ENCODE data around the gene TTLL6.
A peak's percentile ranks its signal among the peaks of the same experiment; 100 is the strongest.

TTLL6 gene

GRCh38 chr17:48791128-48792032 lies 25.6 kb downstream of the TTLL6 start (continued):
- TF ChIP-seq ZNF138 (tag by site-specific recombination; IDR thresholded peaks at IDR 0.05; ENCODE audit: borderline replicate concordance) (no peak), ZNF24 (tag by site-specific recombination; IDR thresholded peaks at IDR 0.05) (no peak), ZNF473 (tag by site-specific recombination; IDR thresholded peaks at IDR 0.05) (no peak), ZNF366 (tag by site-specific recombination; conservative IDR thresholded peaks at IDR 0.05) (no peak), ZNF654 (tag by site-specific recombination; IDR thresholded peaks at IDR 0.05; ENCODE audit: low read depth) (peak; percentile 89), ZNF112 (tag by site-specific recombination; IDR thresholded peaks at IDR 0.05) (no peak), ZNF530 (tag by site-specific recombination; IDR thresholded peaks at IDR 0.05; ENCODE audit: low read depth) (no peak), ELK4 (IDR thresholded peaks at IDR 0.05; ENCODE audit: borderline replicate concordance, low read depth, low read length) (no peak)

DNA sequence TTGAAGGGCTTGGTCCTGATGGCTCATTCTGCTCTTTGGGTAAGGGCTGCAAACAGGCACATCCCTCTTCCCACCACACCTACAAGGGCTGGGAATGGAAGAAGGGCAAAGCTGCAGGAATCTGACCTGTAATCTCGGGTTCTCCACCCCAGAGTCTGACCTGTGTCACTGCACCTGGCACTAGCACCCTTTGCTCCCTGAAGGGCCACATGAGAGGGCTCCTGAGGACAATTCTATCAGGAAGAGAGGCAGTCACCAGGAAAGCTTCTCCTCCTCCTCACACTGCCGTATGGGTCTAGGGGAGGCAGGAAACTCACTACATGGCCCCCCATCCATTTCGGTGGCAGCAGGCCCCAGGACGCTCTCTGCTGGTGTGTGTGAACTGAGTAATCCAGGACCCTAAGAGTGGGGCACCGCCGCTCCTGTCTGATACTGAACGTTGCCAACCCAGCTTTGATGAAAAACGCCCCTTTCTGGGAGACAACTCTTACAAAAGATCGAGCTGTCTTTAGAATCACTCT lies 26.4 kb downstream of the TTLL6 start:
- TF ChIP-seq, protein P1, sequence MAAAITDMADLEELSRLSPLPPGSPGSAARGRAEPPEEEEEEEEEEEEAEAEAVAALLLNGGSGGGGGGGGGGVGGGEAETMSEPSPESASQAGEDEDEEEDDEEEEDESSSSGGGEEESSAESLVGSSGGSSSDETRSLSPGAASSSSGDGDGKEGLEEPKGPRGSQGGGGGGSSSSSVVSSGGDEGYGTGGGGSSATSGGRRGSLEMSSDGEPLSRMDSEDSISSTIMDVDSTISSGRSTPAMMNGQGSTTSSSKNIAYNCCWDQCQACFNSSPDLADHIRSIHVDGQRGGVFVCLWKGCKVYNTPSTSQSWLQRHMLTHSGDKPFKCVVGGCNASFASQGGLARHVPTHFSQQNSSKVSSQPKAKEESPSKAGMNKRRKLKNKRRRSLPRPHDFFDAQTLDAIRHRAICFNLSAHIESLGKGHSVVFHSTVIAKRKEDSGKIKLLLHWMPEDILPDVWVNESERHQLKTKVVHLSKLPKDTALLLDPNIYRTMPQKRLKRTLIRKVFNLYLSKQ (tag by site-specific recombination; IDR thresholded peaks at IDR 0.05; ENCODE audit: borderline replicate concordance): no peak
- TF ChIP-seq TRIM28 (IDR thresholded peaks at IDR 0.05; ENCODE audit: borderline replicate concordance, low read length) (no peak; the same call in 1 of the 2 replicates), ZNF140 (tag by site-specific recombination; IDR thresholded peaks at IDR 0.05) (no peak), ZNF76 (tag by site-specific recombination; IDR thresholded peaks at IDR 0.05; ENCODE audit: borderline replicate concordance, low read depth) (no peak), ZNF394 (tag by site-specific recombination; IDR thresholded peaks at IDR 0.05; ENCODE audit: borderline replicate concordance) (no peak), ZNF555 (tag by site-specific recombination; conservative IDR thresholded peaks at IDR 0.05) (no peak), ZNF335 (tag by site-specific recombination; conservative IDR thresholded peaks at IDR 0.05) (0 out of 2 replicates have a peak, but pooled peaks have one; percentile 43), ZNF626 (tag by site-specific recombination; IDR thresholded peaks at IDR 0.05) (no peak)
- TF ChIP-seq, protein P2, sequence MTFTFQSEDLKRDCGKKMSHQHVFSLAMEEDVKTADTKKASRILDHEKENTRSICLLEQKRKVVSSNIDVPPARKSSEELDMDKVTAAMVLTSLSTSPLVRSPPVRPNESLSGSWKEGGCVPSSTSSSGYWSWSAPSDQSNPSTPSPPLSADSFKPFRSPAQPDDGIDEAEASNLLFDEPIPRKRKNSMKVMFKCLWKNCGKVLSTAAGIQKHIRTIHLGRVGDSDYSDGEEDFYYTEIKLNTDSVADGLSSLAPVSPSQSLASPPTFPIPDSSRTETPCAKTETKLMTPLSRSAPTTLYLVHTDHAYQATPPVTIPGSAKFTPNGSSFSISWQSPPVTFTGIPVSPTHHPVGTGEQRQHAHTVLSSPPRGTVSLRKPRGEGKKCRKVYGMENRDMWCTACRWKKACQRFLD (tag by site-specific recombination; IDR thresholded peaks at IDR 0.05): no peak
- H3K4me3 ChIP-seq (ENCODE audit: low read depth, low read length): no peak overlapping the region
- H3K36me3 ChIP-seq (ENCODE audit: control insufficient read depth in 2 of 2, insufficient read depth in 1 of 2, low read length in 2 of 2): no peaks in the 10 kb centered on the region
- H3K4me1 ChIP-seq (ENCODE audit: control insufficient read depth, insufficient read depth, low read length): no peaks in the 10 kb centered on the region
- ChIA-PET CTCF (interaction anchor here (0.6 to 14.1 kb wide), 56 partner anchors 8 to 766 kb away, joined by 3 to 299 read pairs (median 4); partner anchors contain the start of genes ATP5MC1, HOXB13, HOXB9 and PRAC1), POLR2A (interaction anchor here (0.5 to 1.3 kb wide), 3 partner anchors 27 to 112 kb away, joined by 3 to 8 read pairs (median 5); no protein-coding TSS in a partner anchor)
- no peaks in the 10 kb centered on the region for H3K9me3 ChIP-seq (ENCODE audit: control insufficient read depth, insufficient read depth, low read depth, low read length)
- H3K27ac ChIP-seq (ENCODE audit: extremely low read depth, low read depth, low read length): no peak overlapping the region

DNA sequence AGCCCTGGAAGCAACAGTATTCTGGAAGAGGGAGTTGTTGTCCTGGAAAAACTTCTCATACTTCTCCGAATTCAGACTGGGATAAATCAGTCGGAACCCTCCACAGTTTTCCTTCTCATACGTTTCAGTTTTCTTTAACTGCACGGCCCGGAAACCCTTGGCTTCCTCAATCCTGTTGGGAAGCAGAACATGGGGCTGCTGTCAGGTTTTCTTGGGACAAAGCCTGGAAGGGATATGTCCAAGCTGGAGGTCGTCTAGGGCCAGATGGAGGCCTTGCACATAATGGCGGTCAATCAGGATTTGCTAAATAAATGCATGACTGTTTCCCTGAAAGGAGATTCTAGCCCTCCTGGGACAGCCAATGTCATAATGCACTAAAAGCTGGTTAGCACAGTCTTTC lies 29.2 kb downstream of the TTLL6 start:
- Histone ChIP-seq H3K4me1 (ENCODE audit: control insufficient read depth, insufficient read depth, low read length) (no peaks in the 10 kb centered on the region), H3K36me3 (ENCODE audit: control insufficient read depth in 2 of 2, insufficient read depth in 1 of 2, low read length in 2 of 2) (no peaks in the 10 kb centered on the region), H3K9me3 (ENCODE audit: control insufficient read depth, insufficient read depth, low read depth, low read length) (no peaks in the 10 kb centered on the region), H3K4me3 (ENCODE audit: low read depth, low read length) (no peak overlapping the region), H3K27ac (ENCODE audit: extremely low read depth, low read depth, low read length) (no peak overlapping the region)
- TF ChIP-seq FEZF1 (tag by site-specific recombination; IDR thresholded peaks at IDR 0.05) (no peak), SCRT2 (tag by site-specific recombination; IDR thresholded peaks at IDR 0.05) (no peak), ZNF302 (tag by site-specific recombination; IDR thresholded peaks at IDR 0.05; ENCODE audit: low read depth) (no peak), OSR2 (tag by site-specific recombination; IDR thresholded peaks at IDR 0.05) (no peak), ZNF292 (tag by site-specific recombination; IDR thresholded peaks at IDR 0.05; ENCODE audit: borderline replicate concordance, low read depth) (no peak), ZNF776 (tag by site-specific recombination; IDR thresholded peaks at IDR 0.05; ENCODE audit: borderline replicate concordance) (no peak), ZNF112 (tag by site-specific recombination; IDR thresholded peaks at IDR 0.05) (no peak), GLIS1 (tag by site-specific recombination; IDR thresholded peaks at IDR 0.05) (no peak), REPIN1 (tag by site-specific recombination; IDR thresholded peaks at IDR 0.05; ENCODE audit: low read depth) (no peak)
- CTCF ChIA-PET: interaction anchor here (0.6 to 14.1 kb wide), 13 partner anchors 9 to 945 kb away, joined by 3 to 299 read pairs (median 6); partner anchors contain the start of genes HOXB13, PRAC1 and PRAC2
- POLR2A ChIA-PET: no interaction called here

All from HEK293 (cell line).